MM.1S (cell line): ENCODE measurements around the gene PPIF.

Experiments
- CTCF ChIP-seq: fragments of 300-600 bp; sonication (generic); IDR thresholded peaks from 2 replicates; pipeline ENCODE4 v1.5.1; 2016; ENCODE audit warnings: antibody characterized with exemption, low read length, mixed read lengths
- EZH2 ChIP-seq: fragments of 300-600 bp; sonication (generic); optimal IDR thresholded peaks from 2 replicates; pipeline ENCODE3; 2017; ENCODE audit warnings: low read depth, mild to moderate bottlenecking, antibody characterized with exemption, low read length, mixed read lengths
- EZH2phosphoT487 ChIP-seq: fragments of 300-600 bp; sonication (generic); IDR thresholded peaks from 2 replicates; pipeline ENCODE4 v1.6.1; 2018; ENCODE audit warnings: antibody characterized with exemption, low read length

GRCh38 chr10:79390057-79390456 lies 42.8 kb downstream of the PPIF start:
- TF ChIP-seq CTCF (no peak), EZH2 (no peak), EZH2phosphoT487 (no peak)
